SK-N-SH treated with all-trans-retinoic acid at 6 μM for 48 hours (cell line): Measurements from ENCODE around the gene STKLD1.

Source experiments
- CSRNP3 ChIP-seq: fragments of 250-450 bp; sonication (Bioruptor Pico); IDR thresholded peaks from 2 replicates; pipeline ENCODE4 v1.5.1; 2021; ENCODE audit warnings: mild to moderate bottlenecking, moderate library complexity
- ISL1 ChIP-seq: fragments of 250-450 bp; sonication (Bioruptor Pico); IDR thresholded peaks from 2 replicates; pipeline ENCODE4 v2.1.2; 2022; ENCODE audit warnings: mild to moderate bottlenecking, moderate library complexity
- SNAI2 ChIP-seq: fragments of 250-450 bp; sonication (Bioruptor Pico); IDR thresholded peaks from 2 replicates; pipeline ENCODE4 v1.5.0; 2020; ENCODE audit warnings: mild to moderate bottlenecking, moderate library complexity
- TOX ChIP-seq: fragments of 250-450 bp; sonication (Bioruptor Pico); IDR thresholded peaks from 2 replicates; pipeline ENCODE4 v1.8.0; 2021; ENCODE audit warnings: mild to moderate bottlenecking, moderate library complexity, borderline replicate concordance
- ZFP3 ChIP-seq: fragments of 250-450 bp; sonication (Bioruptor Pico); IDR thresholded peaks from 2 replicates; pipeline ENCODE4 v1.5.0; 2020; ENCODE audit warnings: mild to moderate bottlenecking, moderate library complexity
- ZFP30 ChIP-seq: fragments of 450-650 bp; formaldehyde crosslinking; IDR thresholded peaks from 2 replicates; pipeline ENCODE4 v1.5.0; 2022; ENCODE audit warnings: mild to moderate bottlenecking, moderate library complexity
- TF ChIP-seq, protein P1 (sequence below): fragments of 250-450 bp; sonication (Bioruptor Pico); IDR thresholded peaks from 2 replicates; pipeline ENCODE4 v1.8.0; 2020; ENCODE audit warnings: mild to moderate bottlenecking, moderate library complexity, borderline replicate concordance

- TF ChIP-seq TOX (CRISPR knock-in tag) (no peak), ZFP3 (no peak), ZFP30 (CRISPR knock-in tag) (no peak), SNAI2 (no peak), CSRNP3 (CRISPR knock-in tag) (no peak), ISL1 (no peak)
- TF ChIP-seq, protein P1, sequence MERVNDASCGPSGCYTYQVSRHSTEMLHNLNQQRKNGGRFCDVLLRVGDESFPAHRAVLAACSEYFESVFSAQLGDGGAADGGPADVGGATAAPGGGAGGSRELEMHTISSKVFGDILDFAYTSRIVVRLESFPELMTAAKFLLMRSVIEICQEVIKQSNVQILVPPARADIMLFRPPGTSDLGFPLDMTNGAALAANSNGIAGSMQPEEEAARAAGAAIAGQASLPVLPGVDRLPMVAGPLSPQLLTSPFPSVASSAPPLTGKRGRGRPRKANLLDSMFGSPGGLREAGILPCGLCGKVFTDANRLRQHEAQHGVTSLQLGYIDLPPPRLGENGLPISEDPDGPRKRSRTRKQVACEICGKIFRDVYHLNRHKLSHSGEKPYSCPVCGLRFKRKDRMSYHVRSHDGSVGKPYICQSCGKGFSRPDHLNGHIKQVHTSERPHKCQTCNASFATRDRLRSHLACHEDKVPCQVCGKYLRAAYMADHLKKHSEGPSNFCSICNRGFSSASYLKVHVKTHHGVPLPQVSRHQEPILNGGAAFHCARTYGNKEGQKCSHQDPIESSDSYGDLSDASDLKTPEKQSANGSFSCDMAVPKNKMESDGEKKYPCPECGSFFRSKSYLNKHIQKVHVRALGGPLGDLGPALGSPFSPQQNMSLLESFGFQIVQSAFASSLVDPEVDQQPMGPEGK (CRISPR knock-in tag) = no peak
Measured at GRCh38 chr9:133331641-133332380, 44.4 kb upstream of the STKLD1 start.
